CD14-positive monocyte (primary cell): ENCODE results near the gene TRIAP1. TPM values are rescaled to one million over a fixed set of nuclear protein-coding genes. Genes with fewer than 3 reads are reported as not detected.

Experiments
- DNase-seq, 3 donors: peaks; one replicate each; pipeline ENCODE4 v3.0.0-alpha.2; 2011 to 2022
- H2AFZ ChIP-seq: 2 replicates; pipeline ENCODE4 v1.6.0; 2012; ENCODE audit warnings: mild to moderate bottlenecking, low read depth, low read length, inconsistent platforms; ENCODE audit not compliant: insufficient read depth, poor library complexity, severe bottlenecking
- H3K27ac ChIP-seq, 2 donors: 1 replicate in 1 of 2; 2 replicates in 1 of 2; pipeline ENCODE4 v1.5.1; 2012 to 2013; ENCODE audit warnings: low read length in 2 of 2, control low read depth in 1 of 2, inconsistent platforms in 1 of 2, low read depth in 1 of 2, mild to moderate bottlenecking in 1 of 2
- H3K27me3 ChIP-seq, 2 donors: one replicate each; pipeline versions ENCODE4 v1.6.0 to v1.6.1; 2011 to 2013; ENCODE audit warnings: low read length in 2 of 2; ENCODE audit not compliant: control insufficient read depth in 2 of 2, insufficient read depth in 2 of 2
- H3K36me3 ChIP-seq, 2 donors: replicated peaks in 1 of 2; 1 replicate in 1 of 2; 2 replicates in 1 of 2; pipeline versions ENCODE4 v1.5.1 to v1.6.1; 2012 to 2013; ENCODE audit warnings: low read length in 2 of 2, control low read depth in 1 of 2, inconsistent platforms in 1 of 2, mild to moderate bottlenecking in 1 of 2; ENCODE audit not compliant: insufficient read depth in 2 of 2, control insufficient read depth in 1 of 2
- H3K4me1 ChIP-seq, 2 donors: 1 replicate in 1 of 2; 2 replicates in 1 of 2; pipeline versions ENCODE4 v1.5.1 to v1.6.1; 2012 to 2013; ENCODE audit warnings: low read length in 2 of 2, control low read depth in 1 of 2, inconsistent platforms in 1 of 2, mild to moderate bottlenecking in 1 of 2, moderate library complexity in 1 of 2; ENCODE audit not compliant: insufficient read depth in 2 of 2, control insufficient read depth in 1 of 2
- H3K4me2 ChIP-seq: replicated peaks from 2 replicates; pipeline ENCODE3; 2012; ENCODE audit warnings: low read length, moderate library complexity, mild to moderate bottlenecking; ENCODE audit not compliant: poor library complexity, severe bottlenecking; ENCODE audit errors: extremely low read depth
- H3K4me3 ChIP-seq, 3 experiments: fragments of 200-600 bp in 1 of 3; sonication (generic) in 1 of 3; replicated peaks in 1 of 3; 1 replicate in 2 of 3; 2 replicates in 1 of 3; pipeline ENCODE4 v1.5.1; 2011 to 2013; ENCODE audit warnings: low read length in 3 of 3, mild to moderate bottlenecking in 3 of 3, control low read depth in 2 of 3, low read depth in 2 of 3, inconsistent platforms in 1 of 3, moderate library complexity in 1 of 3
- H3K79me2 ChIP-seq: 2 replicates; pipeline ENCODE4 v1.6.0; 2012; ENCODE audit warnings: mild to moderate bottlenecking, control low read depth, inconsistent platforms, low read length, moderate library complexity; ENCODE audit not compliant: insufficient read depth
- H3K9ac ChIP-seq: 2 replicates; pipeline ENCODE4 v1.6.0; 2017; ENCODE audit warnings: low read length, mild to moderate bottlenecking; ENCODE audit not compliant: insufficient read depth, poor library complexity, severe bottlenecking
- H3K9me3 ChIP-seq, 2 donors: replicated peaks in 1 of 2; 1 replicate in 1 of 2; 2 replicates in 1 of 2; pipeline versions ENCODE4 v1.5.1 to v1.6.1; 2012 to 2013; ENCODE audit warnings: low read length in 2 of 2, control low read depth in 1 of 2; ENCODE audit not compliant: control insufficient read depth in 1 of 2, insufficient read depth in 1 of 2
- H4K20me1 ChIP-seq: 2 replicates; pipeline ENCODE4 v1.6.0; 2012; ENCODE audit warnings: mild to moderate bottlenecking, low read length, control low read depth, moderate library complexity; ENCODE audit not compliant: insufficient read depth
- H3K27ac Mint-ChIP-seq, 7 donors: one replicate each; pipeline ENCODE4 v1.8.0; 2020; ENCODE audit warnings: mild to moderate bottlenecking in 7 of 7, mixed read lengths in 7 of 7, moderate library complexity in 6 of 7, inconsistent platforms in 2 of 7
- H3K27me3 Mint-ChIP-seq, 3 donors: one replicate each; pipeline ENCODE4 v1.8.0; 2021 to 2022; ENCODE audit warnings: low read depth in 3 of 3, mild to moderate bottlenecking in 3 of 3, mixed read lengths in 3 of 3, moderate library complexity in 3 of 3, inconsistent platforms in 1 of 3
- H3K36me3 Mint-ChIP-seq, 2 donors: one replicate each; pipeline ENCODE4 v1.8.0; 2020; ENCODE audit warnings: mixed read lengths in 2 of 2, inconsistent platforms in 1 of 2, mild to moderate bottlenecking in 1 of 2
- H3K4me1 Mint-ChIP-seq: one replicate; pipeline ENCODE4 v1.8.0; 2020; ENCODE audit warnings: mild to moderate bottlenecking, mixed read lengths
- H3K4me3 Mint-ChIP-seq, 2 donors: one replicate each; pipeline ENCODE4 v1.8.0; 2020; ENCODE audit warnings: mild to moderate bottlenecking in 2 of 2, mixed read lengths in 2 of 2, moderate library complexity in 1 of 2
- H3K9me3 Mint-ChIP-seq, 7 donors: one replicate each; pipeline ENCODE4 v1.8.0; 2020 to 2022; ENCODE audit warnings: mixed read lengths in 7 of 7, mild to moderate bottlenecking in 6 of 7, moderate library complexity in 6 of 7, inconsistent platforms in 2 of 7
- CTCF ChIP-seq: fragments of 200-600 bp; IDR thresholded peaks from one replicate; pipeline ENCODE4 v1.8.0; 2022; ENCODE audit warnings: antibody characterized with exemption, mild to moderate bottlenecking
- WGBS: methylation state at CpG from one replicate; pipeline ENCODE4 v1.1.5; 2013; ENCODE audit warnings: missing lambda C conversion rate; ENCODE audit not compliant: insufficient coverage; 5-methylcytosine and 5-hydroxymethylcytosine counted together
- intact Hi-C, 2 donors: fragments of 100-400 bp; cut with micrococcal nuclease; formaldehyde crosslinking; loops; one replicate each; pipeline versions ENCODE4 v1.15.0 to v1.15.1; 2023
- polyA plus RNA-seq, 3 donors: library from polyadenylated mRNA; depleted of rRNA in 1 of 3; unstranded in 2 of 3; stranded (reverse) in 1 of 3; fragments of 300-500 nt in 2 of 3; fragments of >200 nt in 1 of 3; fragmentation: Illumina TruSeq in 2 of 3; gene quantifications; 1 replicate in 2 of 3; 2 replicates in 1 of 3; pipeline ENCODE4 v1.2.3, GENCODE V29; 2012 to 2021

The TRIAP1 gene
- polyA plus RNA-seq, 3 donors: 11.3 to 61.9 (median 57.0) TPM

DNA sequence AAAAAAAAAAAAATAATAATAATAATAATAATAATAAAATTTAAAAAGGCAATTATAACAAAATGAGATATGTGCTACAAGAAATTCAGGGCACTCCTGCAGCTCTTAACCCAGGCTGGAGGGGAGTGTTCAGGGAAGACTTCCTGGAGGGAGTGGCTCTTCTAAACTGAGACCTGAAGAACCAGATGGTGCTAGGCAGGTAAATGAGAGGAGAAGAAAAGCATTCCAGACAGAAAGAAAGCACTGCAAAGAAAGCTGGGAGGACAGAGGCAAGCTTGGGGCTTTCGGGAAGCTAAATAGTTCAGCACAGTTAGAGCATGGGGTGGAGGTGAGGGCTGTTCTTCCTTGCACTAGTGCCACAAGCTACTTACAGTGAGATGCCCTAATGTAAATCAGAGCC, 33.3 kb upstream of the TRIAP1 start:
- no peak for TF ChIP-seq CTCF
- no peak overlapping the region for H3K4me2 ChIP-seq
- H3K4me3 Mint-ChIP-seq: no peak overlapping the region
- intact Hi-C loops: no loop called here
- H3K9me3 ChIP-seq: no peaks in the 10 kb centered on the region
- no peak overlapping the region for H2AFZ ChIP-seq
- H3K79me2 ChIP-seq: no peaks in the 10 kb centered on the region
- H3K36me3 ChIP-seq: no peaks in the 10 kb centered on the region
- H3K9me3 Mint-ChIP-seq: peaks cover 0 to under 1% (median 0%) of the 10 kb centered on the region in 7 donors
- H3K4me1 Mint-ChIP-seq: peaks cover 14% of the 10 kb centered on the region
- H3K9ac ChIP-seq: no peak overlapping the region
- DNase-seq: no peak
- no CpG with 5 or more reads among the region's 1 CpG for WGBS
- no peaks in the 10 kb centered on the region for H4K20me1 ChIP-seq
- H3K27me3 Mint-ChIP-seq: peaks cover 0 to 1% (median 0%) of the 10 kb centered on the region in 3 donors
- H3K4me1 ChIP-seq: peaks cover 4 to 5% of the 10 kb centered on the region in 2 donors
- no peak overlapping the region for H3K4me3 ChIP-seq
- no peak overlapping the region for H3K27ac Mint-ChIP-seq
- peaks cover 0 to 4% of the 10 kb centered on the region in 2 donors for H3K36me3 Mint-ChIP-seq
- H3K27me3 ChIP-seq: no peaks in the 10 kb centered on the region
- no peak overlapping the region for H3K27ac ChIP-seq

DNA sequence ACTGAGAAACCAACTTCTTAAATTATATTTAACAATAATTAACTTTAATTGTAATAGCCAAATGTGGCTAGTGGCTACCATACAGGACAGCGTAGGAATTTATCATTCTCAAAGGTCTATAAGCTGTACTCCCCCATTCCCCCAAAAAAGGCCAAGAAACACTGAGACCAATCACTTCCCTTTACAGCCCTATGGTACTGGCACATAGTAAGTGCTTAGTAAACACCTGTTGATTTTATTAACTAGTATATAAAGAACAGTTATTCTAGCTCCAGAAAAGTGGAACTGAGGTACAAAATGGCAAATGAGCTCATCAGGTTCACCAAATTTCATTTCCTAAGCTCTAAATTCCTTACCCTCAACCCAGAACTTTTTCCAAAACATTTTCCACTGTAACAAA, 29.5 kb upstream of the TRIAP1 start:
- H2AFZ ChIP-seq: no peak overlapping the region
- no CpG with 5 or more reads among the region's 1 CpG for WGBS
- no peak overlapping the region for H3K4me3 ChIP-seq
- no peaks in the 10 kb centered on the region for H3K79me2 ChIP-seq
- intact Hi-C loops: no loop called here
- H3K9me3 Mint-ChIP-seq: peaks cover 0 to 2% (median 0%) of the 10 kb centered on the region in 7 donors
- H3K4me2 ChIP-seq: no peak overlapping the region
- no peak for DNase-seq
- H4K20me1 ChIP-seq: no peaks in the 10 kb centered on the region
- peaks cover 2 to 6% of the 10 kb centered on the region in 2 donors for H3K4me1 ChIP-seq
- no peak overlapping the region for H3K4me3 Mint-ChIP-seq
- no peaks in the 10 kb centered on the region for H3K9me3 ChIP-seq
- peaks cover 7% of the 10 kb centered on the region for H3K4me1 Mint-ChIP-seq
- H3K9ac ChIP-seq: no peak overlapping the region
- no peak overlapping the region for H3K27ac ChIP-seq
- peaks cover 0 to 1% (median 0%) of the 10 kb centered on the region in 3 donors for H3K27me3 Mint-ChIP-seq
- H3K27ac Mint-ChIP-seq: no peak overlapping the region
- H3K36me3 Mint-ChIP-seq: no peaks in the 10 kb centered on the region
- no peak for TF ChIP-seq CTCF
- no peaks in the 10 kb centered on the region for H3K27me3 ChIP-seq
- H3K36me3 ChIP-seq: no peaks in the 10 kb centered on the region
